ENCODE measurements around the gene PCSK4. TPM values are rescaled to one million over a fixed set of nuclear protein-coding genes. Genes with fewer than 3 reads are reported as not detected.

The PCSK4 gene
- total and polyA plus RNA-seq, 2 of the 13 experiments (the other 11 are each of a cell fraction or from before 2014, with no cell fraction given): 2.0 to 2.7 TPM

DNA sequence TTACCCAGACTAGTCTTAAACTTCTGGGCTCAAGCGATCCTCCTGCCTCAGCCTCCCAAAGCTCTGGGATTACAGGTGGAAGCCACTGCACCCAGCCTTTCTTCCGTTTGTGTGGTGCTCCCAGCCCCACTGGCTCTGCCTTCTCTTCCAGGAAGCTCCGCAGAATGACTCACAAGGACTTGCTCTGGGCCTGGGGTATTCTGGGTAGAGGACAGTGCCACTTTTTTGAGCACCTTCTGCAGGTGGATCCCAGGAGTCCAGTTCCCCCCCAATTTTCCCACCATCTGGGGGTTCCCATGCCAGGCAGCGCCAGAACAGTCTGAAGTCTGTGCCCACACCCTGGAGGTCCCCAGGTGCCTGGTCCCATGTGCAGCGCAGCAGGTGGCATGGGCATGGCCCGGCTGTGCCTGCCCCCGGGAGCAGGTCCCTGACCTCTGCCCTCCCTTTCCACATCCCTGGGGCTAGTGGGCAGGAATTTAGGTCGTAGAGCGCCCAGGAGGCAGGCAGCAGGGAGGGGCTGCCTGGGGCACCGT lies 2.4 kb upstream of the PCSK4 start (continued):
- no peak for TF ChIP-seq EHMT2 (IDR thresholded peaks at IDR 0.05; ENCODE audit: borderline replicate concordance, low read depth, low read length)
- TF ChIP-seq ZBTB42 (CRISPR knock-in tag; IDR thresholded peaks at IDR 0.05): no peak
- no peak; the same call in 1 of the 2 replicates for TF ChIP-seq SNAI1 (CRISPR knock-in tag; IDR thresholded peaks at IDR 0.05; ENCODE audit: borderline replicate concordance)
- no peak for TF ChIP-seq ZNF326 (CRISPR knock-in tag; IDR thresholded peaks at IDR 0.05; ENCODE audit: borderline replicate concordance)
- 0 out of 2 replicates have a peak, but pooled peaks have one; percentile 10 for TF ChIP-seq ZNF274 (CRISPR knock-in tag; IDR thresholded peaks at IDR 0.05)
- TF ChIP-seq, protein P1, sequence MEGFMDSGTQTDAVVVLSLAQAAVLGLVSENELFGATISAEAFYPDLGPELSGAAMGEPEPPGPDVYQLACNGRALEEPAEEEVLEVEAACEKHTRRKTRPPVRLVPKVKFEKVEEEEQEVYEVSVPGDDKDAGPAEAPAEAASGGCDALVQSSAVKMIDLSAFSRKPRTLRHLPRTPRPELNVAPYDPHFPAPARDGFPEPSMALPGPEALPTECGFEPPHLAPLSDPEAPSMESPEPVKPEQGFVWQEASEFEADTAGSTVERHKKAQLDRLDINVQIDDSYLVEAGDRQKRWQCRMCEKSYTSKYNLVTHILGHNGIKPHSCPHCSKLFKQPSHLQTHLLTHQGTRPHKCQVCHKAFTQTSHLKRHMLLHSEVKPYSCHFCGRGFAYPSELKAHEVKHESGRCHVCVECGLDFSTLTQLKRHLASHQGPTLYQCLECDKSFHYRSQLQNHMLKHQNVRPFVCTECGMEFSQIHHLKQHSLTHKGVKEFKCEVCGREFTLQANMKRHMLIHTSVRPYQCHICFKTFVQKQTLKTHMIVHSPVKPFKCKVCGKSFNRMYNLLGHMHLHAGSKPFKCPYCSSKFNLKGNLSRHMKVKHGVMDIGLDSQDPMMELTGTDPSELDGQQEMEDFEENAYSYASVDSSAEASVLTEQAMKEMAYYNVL (CRISPR knock-in tag; IDR thresholded peaks at IDR 0.05; ENCODE audit: borderline replicate concordance): no peak
- TF ChIP-seq, protein P2, sequence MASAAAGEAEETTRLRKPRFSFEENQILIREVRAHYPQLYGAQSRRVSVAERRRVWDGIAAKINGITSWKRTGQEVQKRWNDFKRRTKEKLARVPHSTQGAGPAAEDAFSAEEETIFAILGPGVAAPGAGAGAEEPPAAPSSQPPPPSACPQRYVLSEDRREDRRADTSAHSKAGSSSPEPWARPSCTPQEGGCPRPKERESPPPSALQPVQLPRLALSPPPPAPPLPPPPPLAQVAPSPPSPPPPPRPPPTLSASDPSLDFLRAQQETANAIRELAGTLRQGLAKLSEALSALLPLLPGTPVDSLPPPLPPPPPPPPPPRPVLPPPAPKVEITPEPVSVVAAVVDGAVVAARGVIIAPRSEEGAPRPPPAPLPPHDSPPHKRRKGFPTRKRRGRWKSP (CRISPR knock-in tag; IDR thresholded peaks at IDR 0.05): 0 out of 2 replicates have a peak, but pooled peaks have one; percentile 17
- no peak for TF ChIP-seq ZNF30 (CRISPR knock-in tag; IDR thresholded peaks at IDR 0.05)
- TF ChIP-seq, protein P3, sequence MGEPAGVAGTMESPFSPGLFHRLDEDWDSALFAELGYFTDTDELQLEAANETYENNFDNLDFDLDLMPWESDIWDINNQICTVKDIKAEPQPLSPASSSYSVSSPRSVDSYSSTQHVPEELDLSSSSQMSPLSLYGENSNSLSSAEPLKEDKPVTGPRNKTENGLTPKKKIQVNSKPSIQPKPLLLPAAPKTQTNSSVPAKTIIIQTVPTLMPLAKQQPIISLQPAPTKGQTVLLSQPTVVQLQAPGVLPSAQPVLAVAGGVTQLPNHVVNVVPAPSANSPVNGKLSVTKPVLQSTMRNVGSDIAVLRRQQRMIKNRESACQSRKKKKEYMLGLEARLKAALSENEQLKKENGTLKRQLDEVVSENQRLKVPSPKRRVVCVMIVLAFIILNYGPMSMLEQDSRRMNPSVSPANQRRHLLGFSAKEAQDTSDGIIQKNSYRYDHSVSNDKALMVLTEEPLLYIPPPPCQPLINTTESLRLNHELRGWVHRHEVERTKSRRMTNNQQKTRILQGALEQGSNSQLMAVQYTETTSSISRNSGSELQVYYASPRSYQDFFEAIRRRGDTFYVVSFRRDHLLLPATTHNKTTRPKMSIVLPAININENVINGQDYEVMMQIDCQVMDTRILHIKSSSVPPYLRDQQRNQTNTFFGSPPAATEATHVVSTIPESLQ (CRISPR knock-in tag; conservative IDR thresholded peaks at IDR 0.05): 0 out of 2 replicates have a peak, but pooled peaks have one; percentile 9
- TF ChIP-seq IKZF1 (IDR thresholded peaks at IDR 0.05): no peak
- no peak for TF ChIP-seq ZNF296 (CRISPR knock-in tag; conservative IDR thresholded peaks at IDR 0.05)
- no peak for TF ChIP-seq TCF7L2 (IDR thresholded peaks at IDR 0.05; ENCODE audit: low read depth, low read length)
- no peak for TF ChIP-seq KMT2B (CRISPR knock-in tag; IDR thresholded peaks at IDR 0.05)
- no peak for TF ChIP-seq ZNF12 (CRISPR knock-in tag; IDR thresholded peaks at IDR 0.05)
- no peak for TF ChIP-seq ATF7 (IDR thresholded peaks at IDR 0.05)
- no peak for TF ChIP-seq ATF7 (CRISPR knock-in tag; IDR thresholded peaks at IDR 0.05)
- TF ChIP-seq, protein P4, sequence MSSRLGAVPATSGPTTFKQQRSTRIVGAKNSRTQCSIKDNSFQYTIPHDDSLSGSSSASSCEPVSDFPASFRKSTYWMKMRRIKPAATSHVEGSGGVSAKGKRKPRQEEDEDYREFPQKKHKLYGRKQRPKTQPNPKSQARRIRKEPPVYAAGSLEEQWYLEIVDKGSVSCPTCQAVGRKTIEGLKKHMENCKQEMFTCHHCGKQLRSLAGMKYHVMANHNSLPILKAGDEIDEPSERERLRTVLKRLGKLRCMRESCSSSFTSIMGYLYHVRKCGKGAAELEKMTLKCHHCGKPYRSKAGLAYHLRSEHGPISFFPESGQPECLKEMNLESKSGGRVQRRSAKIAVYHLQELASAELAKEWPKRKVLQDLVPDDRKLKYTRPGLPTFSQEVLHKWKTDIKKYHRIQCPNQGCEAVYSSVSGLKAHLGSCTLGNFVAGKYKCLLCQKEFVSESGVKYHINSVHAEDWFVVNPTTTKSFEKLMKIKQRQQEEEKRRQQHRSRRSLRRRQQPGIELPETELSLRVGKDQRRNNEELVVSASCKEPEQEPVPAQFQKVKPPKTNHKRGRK (CRISPR knock-in tag; IDR thresholded peaks at IDR 0.05): no peak
- TF ChIP-seq, protein P5, sequence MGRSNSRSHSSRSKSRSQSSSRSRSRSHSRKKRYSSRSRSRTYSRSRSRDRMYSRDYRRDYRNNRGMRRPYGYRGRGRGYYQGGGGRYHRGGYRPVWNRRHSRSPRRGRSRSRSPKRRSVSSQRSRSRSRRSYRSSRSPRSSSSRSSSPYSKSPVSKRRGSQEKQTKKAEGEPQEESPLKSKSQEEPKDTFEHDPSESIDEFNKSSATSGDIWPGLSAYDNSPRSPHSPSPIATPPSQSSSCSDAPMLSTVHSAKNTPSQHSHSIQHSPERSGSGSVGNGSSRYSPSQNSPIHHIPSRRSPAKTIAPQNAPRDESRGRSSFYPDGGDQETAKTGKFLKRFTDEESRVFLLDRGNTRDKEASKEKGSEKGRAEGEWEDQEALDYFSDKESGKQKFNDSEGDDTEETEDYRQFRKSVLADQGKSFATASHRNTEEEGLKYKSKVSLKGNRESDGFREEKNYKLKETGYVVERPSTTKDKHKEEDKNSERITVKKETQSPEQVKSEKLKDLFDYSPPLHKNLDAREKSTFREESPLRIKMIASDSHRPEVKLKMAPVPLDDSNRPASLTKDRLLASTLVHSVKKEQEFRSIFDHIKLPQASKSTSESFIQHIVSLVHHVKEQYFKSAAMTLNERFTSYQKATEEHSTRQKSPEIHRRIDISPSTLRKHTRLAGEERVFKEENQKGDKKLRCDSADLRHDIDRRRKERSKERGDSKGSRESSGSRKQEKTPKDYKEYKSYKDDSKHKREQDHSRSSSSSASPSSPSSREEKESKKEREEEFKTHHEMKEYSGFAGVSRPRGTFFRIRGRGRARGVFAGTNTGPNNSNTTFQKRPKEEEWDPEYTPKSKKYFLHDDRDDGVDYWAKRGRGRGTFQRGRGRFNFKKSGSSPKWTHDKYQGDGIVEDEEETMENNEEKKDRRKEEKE (IDR thresholded peaks at IDR 0.05): no peak

All from HepG2 (cell line).